HG03457 (cell line): ENCODE data around the gene TPMT.
"Not testable (repeated sequence)": the region's sequence is repeated elsewhere in the genome, so short reads cannot be mapped to it uniquely, and the experiment has no call there.

Source experiments
- ATAC-seq: cut with Tn5 transposase; IDR thresholded peaks from one replicate; pipeline ENCODE4 v1.9.1; 2021; ENCODE audit warnings: moderate number of reproducible peaks; ENCODE audit not compliant: unreplicated experiment

The TPMT gene

GRCh38 chr6:18154507-18155149, at the start of gene TPMT:
Gene TPMT, minus strand, starts transcription at chr6:18155077. Its CDS starts 5,950 bp downstream, at chr6:18149127.
- peak; percentile 35 for ATAC-seq

- no peak for ATAC-seq
Observed at GRCh38 chr6:18203786-18204185, 48.9 kb upstream of the TPMT start.

GRCh38 chr6:18192026-18192425, 37.1 kb upstream of the TPMT start:
- ATAC-seq = no peak

- ATAC-seq = no peak
Observed at GRCh38 chr6:18189196-18189595, 34.3 kb upstream of the TPMT start.

- ATAC-seq = no peak
Observed at GRCh38 chr6:18187701-18188100, 32.8 kb upstream of the TPMT start.

GRCh38 chr6:18186540-18187250, 31.8 kb upstream of the TPMT start:
- ATAC-seq = no peak

- no peak for ATAC-seq
Observed at GRCh38 chr6:18186033-18186432, 31.2 kb upstream of the TPMT start.

GRCh38 chr6:18185624-18186023, 30.7 kb upstream of the TPMT start:
- no peak for ATAC-seq

GRCh38 chr6:18183766-18184165, 28.9 kb upstream of the TPMT start:
- no peak for ATAC-seq

- ATAC-seq = no peak
Observed at GRCh38 chr6:18182568-18182967, 27.7 kb upstream of the TPMT start.

GRCh38 chr6:18179770-18180356, 25.0 kb upstream of the TPMT start:
- ATAC-seq = no peak

- no peak for ATAC-seq
Observed at GRCh38 chr6:18178960-18179615, 24.2 kb upstream of the TPMT start.

GRCh38 chr6:18177286-18177965, 22.5 kb upstream of the TPMT start:
- no peak for ATAC-seq

GRCh38 chr6:18176198-18176597, 21.3 kb upstream of the TPMT start:
- not testable (repeated sequence) for ATAC-seq

GRCh38 chr6:18171871-18172270, 17.0 kb upstream of the TPMT start:
- ATAC-seq = no peak

GRCh38 chr6:18168264-18168663, 13.4 kb upstream of the TPMT start:
- ATAC-seq = no peak

- ATAC-seq = no peak
Observed at GRCh38 chr6:18166312-18167036, 11.6 kb upstream of the TPMT start.

- ATAC-seq = no peak
Observed at GRCh38 chr6:18165751-18166150, 10.9 kb upstream of the TPMT start.

GRCh38 chr6:18162401-18162800, 7.5 kb upstream of the TPMT start:
- ATAC-seq = no peak

- no peak for ATAC-seq
Observed at GRCh38 chr6:18161431-18161830, 6.6 kb upstream of the TPMT start.

- no peak for ATAC-seq
Observed at GRCh38 chr6:18160911-18161310, 6.0 kb upstream of the TPMT start.
